Spleen (tissue), 11 donors: ENCODE data around the gene GAB1. TPM values are rescaled to one million over a fixed set of nuclear protein-coding genes. Genes with fewer than 3 reads are reported as not detected.

Experiments
- DNase-seq: peaks from one replicate; pipeline ENCODE4 v3.0.0-alpha.2; 2020
- H3K27ac ChIP-seq, 8 donors: fragments of 200-600 bp; sonication (generic) in 7 of 8; 1 replicate in 4 of 8; 2 replicates in 4 of 8; pipeline versions ENCODE4 v1.5.0 to v1.8.0; 2016 to 2021; ENCODE audit warnings: inconsistent platforms in 4 of 8, mild to moderate bottlenecking in 4 of 8, moderate library complexity in 1 of 8
- H3K27me3 ChIP-seq, 7 donors: fragments of 200-600 bp; sonication (generic) in 6 of 7; replicated peaks in 1 of 7; 1 replicate in 4 of 7; 2 replicates in 3 of 7; pipeline versions ENCODE4 v1.5.0 to v1.8.0; 2016 to 2021; ENCODE audit warnings: inconsistent platforms in 3 of 7, mild to moderate bottlenecking in 1 of 7
- H3K36me3 ChIP-seq, 6 donors: fragments of 200-600 bp; sonication (generic) in 5 of 6; 1 replicate in 4 of 6; 2 replicates in 2 of 6; pipeline versions ENCODE4 v1.5.0 to v1.8.0; 2016 to 2021; ENCODE audit warnings: inconsistent platforms in 2 of 6
- H3K4me1 ChIP-seq, 6 donors: fragments of 200-600 bp; sonication (generic) in 5 of 6; 1 replicate in 3 of 6; 2 replicates in 3 of 6; pipeline versions ENCODE4 v1.5.0 to v1.8.0; 2016 to 2021; ENCODE audit warnings: inconsistent platforms in 3 of 6
- H3K4me3 ChIP-seq, 8 donors: fragments of 200-600 bp; sonication (generic) in 7 of 8; 1 replicate in 4 of 8; 2 replicates in 4 of 8; pipeline versions ENCODE4 v1.5.0 to v1.8.0; 2016 to 2021; ENCODE audit warnings: inconsistent platforms in 4 of 8, mild to moderate bottlenecking in 4 of 8, moderate library complexity in 2 of 8
- H3K9me3 ChIP-seq, 8 donors: fragments of 200-600 bp; sonication (generic) in 7 of 8; 1 replicate in 4 of 8; 2 replicates in 4 of 8; pipeline versions ENCODE4 v1.5.0 to v1.8.0; 2016 to 2021; ENCODE audit warnings: inconsistent platforms in 4 of 8
- CTCF ChIP-seq, 11 experiments: fragments of 200-600 bp in 7 of 11; fragments of 450-650 bp in 4 of 11; sonication (generic) in 4 of 11; IDR thresholded peaks in 8 of 11; conservative IDR thresholded peaks in 3 of 11; 1 replicate in 7 of 11; 2 replicates in 4 of 11; pipeline versions ENCODE4 v1.4.0 to v1.8.0; 2016 to 2021; ENCODE audit warnings: antibody characterized with exemption in 11 of 11, inconsistent platforms in 4 of 11, mild to moderate bottlenecking in 1 of 11
- POLR2A ChIP-seq, 3 donors: fragments of 450-650 bp; IDR thresholded peaks; one replicate each; pipeline ENCODE4 v1.5.1; 2017; ENCODE audit warnings: antibody characterized with exemption in 3 of 3, mild to moderate bottlenecking in 1 of 3
- POLR2AphosphoS5 ChIP-seq, 3 donors: sonication (generic); formaldehyde crosslinking; IDR thresholded peaks; one replicate each; pipeline ENCODE4 v1.5.1; 2017; ENCODE audit warnings: antibody characterized with exemption in 3 of 3
- WGBS, 5 donors: extraction: QIAGEN DNeasy Blood & Tissue Kit in 3 of 5; methylation state at CpG; one replicate each; pipeline versions ENCODE4 v1.1.5 to v1.1.7; 2013 to 2018; 5-methylcytosine and 5-hydroxymethylcytosine counted together
- intact Hi-C: fragments of 100-400 bp; cut with DNase I; formaldehyde crosslinking; loops from one replicate; pipeline ENCODE4 v1.15.0; 2023; ENCODE audit warnings: low total_unique reads
- polyA plus RNA-seq, 3 donors: library from polyadenylated mRNA; stranded (reverse); fragments of 200-250 nt; gene quantifications; one replicate each; pipeline ENCODE4 v1.2.1, GENCODE V29; 2013
- total RNA-seq, 7 donors: library from RNA; depleted of rRNA in 3 of 7; stranded (reverse); fragments of >200 nt in 3 of 7; fragmentation: NEBNext Ultra II Directional in 4 of 7; extraction: Animal tissue kit (Norgen Biotek cat#: 25700) in 4 of 7; gene quantifications; one replicate each; pipeline versions ENCODE4 v1.1.0 to v1.2.1, GENCODE V29; 2016 to 2021
- donor health status: healthy with polysubstance abuse.
- donor health status: DM: no; HTN: no; CAD: no; lungs with moderate emphysema.
- donor health status: DM: no; HTN: no; CAD: no.
- donor health status: Bipolar disorder and iron deficiency.
- donor health status: healthy.
- donor health status: DM: no; HTN: no; CAD: no.
- donor health status: DM: yes; HTN: yes; CAD: no.

Gene GAB1
- total and polyA plus RNA-seq, 10 donors = 1.6 to 53.6 (median 23.8) TPM

- 75 to 92% (median 78%) methylated on average over 1 of the region's 1 CpG for WGBS, 5 donors
- H3K9me3 ChIP-seq = no peaks in the 10 kb centered on the region
- no peak for TF ChIP-seq POLR2AphosphoS5 (IDR thresholded peaks at IDR 0.05)
- no peak for TF ChIP-seq POLR2A (IDR thresholded peaks at IDR 0.05)
- no peak for TF ChIP-seq CTCF (IDR thresholded peaks at IDR 0.05 in 8 of 11, conservative IDR thresholded peaks at IDR 0.05 in 3 of 11)
Measured at GRCh38 chr4:143307531-143307930, 29.1 kb upstream of the GAB1 start.

GRCh38 chr4:143308377-143308776, 28.3 kb upstream of the GAB1 start:
- H3K4me3 ChIP-seq = no peak overlapping the region
- no peaks in the 10 kb centered on the region for H3K4me1 ChIP-seq
- H3K27ac ChIP-seq = no peak overlapping the region
- no peak for DNase-seq
- intact Hi-C loops = no loop called here
- no peak for TF ChIP-seq POLR2A (IDR thresholded peaks at IDR 0.05)
- no peak for TF ChIP-seq CTCF (IDR thresholded peaks at IDR 0.05 in 8 of 11, conservative IDR thresholded peaks at IDR 0.05 in 3 of 11)
- TF ChIP-seq POLR2AphosphoS5 (IDR thresholded peaks at IDR 0.05) = no peak
- H3K36me3 ChIP-seq = no peaks in the 10 kb centered on the region
- no peaks in the 10 kb centered on the region for H3K9me3 ChIP-seq
- H3K27me3 ChIP-seq = no peaks in the 10 kb centered on the region

More at GRCh38 chr4:143307531-143307930, 29.1 kb upstream of the GAB1 start:
- Histone ChIP-seq H3K27ac (no peak overlapping the region), H3K4me1 (no peaks in the 10 kb centered on the region), H3K36me3 (no peaks in the 10 kb centered on the region), H3K4me3 (no peak overlapping the region), H3K27me3 (no peaks in the 10 kb centered on the region)
- intact Hi-C loops = no loop called here
- DNase-seq = no peak

GRCh38 chr4:143311924-143312323, 24.8 kb upstream of the GAB1 start:
- Histone ChIP-seq H3K36me3 (no peaks in the 10 kb centered on the region), H3K9me3 (no peaks in the 10 kb centered on the region), H3K4me1 (no peaks in the 10 kb centered on the region), H3K4me3 (no peak overlapping the region), H3K27ac (no peak overlapping the region), H3K27me3 (no peaks in the 10 kb centered on the region)
- intact Hi-C loops = no loop called here
- DNase-seq = no peak
- TF ChIP-seq POLR2A (IDR thresholded peaks at IDR 0.05) (no peak), POLR2AphosphoS5 (IDR thresholded peaks at IDR 0.05) (no peak), CTCF (IDR thresholded peaks at IDR 0.05 in 8 of 11, conservative IDR thresholded peaks at IDR 0.05 in 3 of 11) (no peak)
- WGBS, 5 donors = 86 to 92% (median 89%) methylated on average over 3 of the region's 3 CpGs

- Histone ChIP-seq H3K4me3 (no peak overlapping the region), H3K27me3 (no peaks in the 10 kb centered on the region), H3K36me3 (no peaks in the 10 kb centered on the region), H3K4me1 (no peaks in the 10 kb centered on the region), H3K9me3 (no peaks in the 10 kb centered on the region), H3K27ac (no peak overlapping the region)
- no peak for DNase-seq
- 90 to 100% (median 95%) methylated on average over 1 of the region's 1 CpG for WGBS, 5 donors
- intact Hi-C loops = no loop called here
- TF ChIP-seq CTCF (IDR thresholded peaks at IDR 0.05 in 8 of 11, conservative IDR thresholded peaks at IDR 0.05 in 3 of 11) = no peak
- no peak for TF ChIP-seq POLR2A (IDR thresholded peaks at IDR 0.05)
- TF ChIP-seq POLR2AphosphoS5 (IDR thresholded peaks at IDR 0.05) = no peak
Measured at GRCh38 chr4:143313521-143313920, 23.2 kb upstream of the GAB1 start.
